ENCODE results near the gene TWSG1. TPM values are rescaled to one million over a fixed set of nuclear protein-coding genes. Genes with fewer than 3 reads are reported as not detected.
"Not testable (repeated sequence)": the region's sequence is repeated elsewhere in the genome, so short reads cannot be mapped to it uniquely, and the experiment has no call there.

TWSG1 gene
- total RNA-seq, 1 experiment from 2014 or later, result 19.3 TPM

DNA sequence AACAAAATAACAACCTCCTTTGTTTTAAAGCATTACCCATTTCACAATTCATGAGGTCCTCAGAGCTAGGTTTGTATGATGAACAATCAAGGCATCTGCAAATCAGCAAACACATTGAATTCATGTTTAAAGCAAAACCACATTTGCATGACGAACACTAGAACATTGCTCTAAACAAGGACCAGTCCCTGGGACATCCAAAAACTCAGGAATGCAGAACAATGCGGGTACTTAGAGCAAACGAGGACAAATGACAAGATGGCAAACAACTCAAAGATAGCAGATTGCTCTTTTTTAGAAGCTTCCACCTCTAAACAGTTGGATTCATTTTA is 95.1 kb downstream of the TWSG1 start (continued):
- TF ChIP-seq ETV6 (CRISPR knock-in tag; IDR thresholded peaks at IDR 0.05), result no peak

GRCh38 chr18:9430315-9430714 is 95.7 kb downstream of the TWSG1 start:
- H3K27ac Mint-ChIP-seq; POLR2A ChIA-PET; ATAC-seq; DNase-seq (ENCODE audit: low spot score); H3K4me3 Mint-ChIP-seq; H3K27me3 Mint-ChIP-seq (ENCODE audit: low read depth); H3K36me3 Mint-ChIP-seq: not testable (repeated sequence)
- Mint-ChIP-seq H3K9me3 (peaks cover 14% of the 10 kb centered on the region), H3K4me1 (peaks cover 12% of the 10 kb centered on the region)
- CTCF ChIA-PET, result interaction anchor here (1.0 kb wide), 1 partner anchor 27 kb away, joined by 3 read pairs; no protein-coding TSS in a partner anchor

- CTCF ChIA-PET, result no interaction called here
- POLR2A ChIA-PET, result no interaction called here
- H3K27ac Mint-ChIP-seq, result no peak overlapping the region
These were observed 96.7 kb downstream of the TWSG1 start for GRCh38 chr18:9431296-9431695.

More at GRCh38 chr18:9431296-9431695, 96.7 kb downstream of the TWSG1 start:
- H3K4me3 Mint-ChIP-seq, result no peak overlapping the region
- ATAC-seq (no peak), DNase-seq (ENCODE audit: low spot score) (no peak)
- H3K4me1 Mint-ChIP-seq, result peaks cover 14% of the 10 kb centered on the region
- H3K27me3 Mint-ChIP-seq (ENCODE audit: low read depth), result no peaks in the 10 kb centered on the region
- TF ChIP-seq KAT7 (CRISPR knock-in tag; IDR thresholded peaks at IDR 0.05; ENCODE audit: borderline replicate concordance) (no peak), ATF2 (CRISPR knock-in tag; IDR thresholded peaks at IDR 0.05; ENCODE audit: borderline replicate concordance, low read depth) (no peak), ZNF219 (CRISPR knock-in tag; IDR thresholded peaks at IDR 0.05; ENCODE audit: borderline replicate concordance) (no peak), ZSCAN18 (CRISPR knock-in tag; IDR thresholded peaks at IDR 0.05) (no peak), SMAD4 (CRISPR knock-in tag; IDR thresholded peaks at IDR 0.05) (no peak), CREB1 (CRISPR knock-in tag; IDR thresholded peaks at IDR 0.05) (no peak), ZNF396 (CRISPR knock-in tag; IDR thresholded peaks at IDR 0.05; ENCODE audit: borderline replicate concordance) (no peak), RORB (CRISPR knock-in tag; IDR thresholded peaks at IDR 0.05) (no peak), JAZF1 (CRISPR knock-in tag; IDR thresholded peaks at IDR 0.05) (no peak), GRHL2 (CRISPR knock-in tag; IDR thresholded peaks at IDR 0.05; ENCODE audit: insufficient replicate concordance, severe bottlenecking) (no peak), ZNF232 (CRISPR knock-in tag; IDR thresholded peaks at IDR 0.05) (no peak), IRF2 (CRISPR knock-in tag; IDR thresholded peaks at IDR 0.05; ENCODE audit: borderline replicate concordance, low read depth) (no peak), GTF2I (CRISPR knock-in tag; conservative IDR thresholded peaks at IDR 0.05) (no peak), ZNF317 (CRISPR knock-in tag; IDR thresholded peaks at IDR 0.05; ENCODE audit: borderline replicate concordance, low read depth) (no peak), ETV6 (CRISPR knock-in tag; IDR thresholded peaks at IDR 0.05) (no peak)
- TF ChIP-seq, protein P1, sequence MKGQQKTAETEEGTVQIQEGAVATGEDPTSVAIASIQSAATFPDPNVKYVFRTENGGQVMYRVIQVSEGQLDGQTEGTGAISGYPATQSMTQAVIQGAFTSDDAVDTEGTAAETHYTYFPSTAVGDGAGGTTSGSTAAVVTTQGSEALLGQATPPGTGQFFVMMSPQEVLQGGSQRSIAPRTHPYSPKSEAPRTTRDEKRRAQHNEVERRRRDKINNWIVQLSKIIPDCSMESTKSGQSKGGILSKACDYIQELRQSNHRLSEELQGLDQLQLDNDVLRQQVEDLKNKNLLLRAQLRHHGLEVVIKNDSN (CRISPR knock-in tag; IDR thresholded peaks at IDR 0.05), result no peak
- TF ChIP-seq, protein P2, sequence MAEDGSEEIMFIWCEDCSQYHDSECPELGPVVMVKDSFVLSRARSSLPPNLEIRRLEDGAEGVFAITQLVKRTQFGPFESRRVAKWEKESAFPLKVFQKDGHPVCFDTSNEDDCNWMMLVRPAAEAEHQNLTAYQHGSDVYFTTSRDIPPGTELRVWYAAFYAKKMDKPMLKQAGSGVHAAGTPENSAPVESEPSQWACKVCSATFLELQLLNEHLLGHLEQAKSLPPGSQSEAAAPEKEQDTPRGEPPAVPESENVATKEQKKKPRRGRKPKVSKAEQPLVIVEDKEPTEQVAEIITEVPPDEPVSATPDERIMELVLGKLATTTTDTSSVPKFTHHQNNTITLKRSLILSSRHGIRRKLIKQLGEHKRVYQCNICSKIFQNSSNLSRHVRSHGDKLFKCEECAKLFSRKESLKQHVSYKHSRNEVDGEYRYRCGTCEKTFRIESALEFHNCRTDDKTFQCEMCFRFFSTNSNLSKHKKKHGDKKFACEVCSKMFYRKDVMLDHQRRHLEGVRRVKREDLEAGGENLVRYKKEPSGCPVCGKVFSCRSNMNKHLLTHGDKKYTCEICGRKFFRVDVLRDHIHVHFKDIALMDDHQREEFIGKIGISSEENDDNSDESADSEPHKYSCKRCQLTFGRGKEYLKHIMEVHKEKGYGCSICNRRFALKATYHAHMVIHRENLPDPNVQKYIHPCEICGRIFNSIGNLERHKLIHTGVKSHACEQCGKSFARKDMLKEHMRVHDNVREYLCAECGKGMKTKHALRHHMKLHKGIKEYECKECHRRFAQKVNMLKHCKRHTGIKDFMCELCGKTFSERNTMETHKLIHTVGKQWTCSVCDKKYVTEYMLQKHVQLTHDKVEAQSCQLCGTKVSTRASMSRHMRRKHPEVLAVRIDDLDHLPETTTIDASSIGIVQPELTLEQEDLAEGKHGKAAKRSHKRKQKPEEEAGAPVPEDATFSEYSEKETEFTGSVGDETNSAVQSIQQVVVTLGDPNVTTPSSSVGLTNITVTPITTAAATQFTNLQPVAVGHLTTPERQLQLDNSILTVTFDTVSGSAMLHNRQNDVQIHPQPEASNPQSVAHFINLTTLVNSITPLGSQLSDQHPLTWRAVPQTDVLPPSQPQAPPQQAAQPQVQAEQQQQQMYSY (CRISPR knock-in tag; IDR thresholded peaks at IDR 0.05), result no peak
- H3K36me3 Mint-ChIP-seq, result peaks cover 8% of the 10 kb centered on the region
- peaks cover 14% of the 10 kb centered on the region for H3K9me3 Mint-ChIP-seq
